Lower lobe of right lung (tissue), 2 donors: ENCODE measurements around the gene POLD3. TPM values are rescaled to one million over a fixed set of nuclear protein-coding genes. Genes with fewer than 3 reads are reported as not detected.
A peak's percentile ranks its signal among the peaks of the same experiment; 100 is the strongest.

Experiments used
- ATAC-seq, 2 donors: fragments of 200-7000 bp; cut with Tn5 transposase; one replicate each; pipeline ENCODE4 v1.9.1; 2020 to 2022; ENCODE audit warnings: mild to moderate bottlenecking in 2 of 2, moderate library complexity in 2 of 2
- DNase-seq: peaks from one replicate; pipeline ENCODE4 v3.0.0-alpha.2; 2020
- H3K27ac ChIP-seq: fragments of 200-600 bp; one replicate; pipeline ENCODE4 v1.8.0; 2022
- H3K27me3 ChIP-seq: fragments of 200-600 bp; one replicate; pipeline ENCODE4 v1.8.0; 2022; ENCODE audit warnings: low read depth
- H3K36me3 ChIP-seq: fragments of 200-600 bp; one replicate; pipeline ENCODE4 v1.8.0; 2022; ENCODE audit warnings: mild to moderate bottlenecking
- H3K4me1 ChIP-seq: fragments of 200-600 bp; one replicate; pipeline ENCODE4 v1.8.0; 2022
- H3K4me3 ChIP-seq: fragments of 200-600 bp; one replicate; pipeline ENCODE4 v1.8.0; 2022; ENCODE audit warnings: mild to moderate bottlenecking
- H3K9me3 ChIP-seq: fragments of 200-600 bp; one replicate; pipeline ENCODE4 v1.8.0; 2022
- CTCF ChIP-seq: fragments of 200-600 bp; IDR thresholded peaks from one replicate; pipeline ENCODE4 v1.8.0; 2022; ENCODE audit warnings: antibody characterized with exemption, mild to moderate bottlenecking
- intact Hi-C: fragments of 100-400 bp; cut with DNase I; formaldehyde crosslinking; loops from one replicate; pipeline ENCODE4 v1.11.0; 2022
- long read RNA-seq: library from polyadenylated mRNA; unstranded; transcript quantifications from one replicate; pipeline ENCODE4 v2.0.0, GENCODE V29; 2021
- total RNA-seq: library from RNA; stranded (reverse); fragmentation: NEBNext Ultra II Directional; extraction: Animal tissue kit (Norgen Biotek cat#: 25700); gene quantifications from one replicate; pipeline ENCODE4 v1.2.1, GENCODE V29; 2021
- donor health status: DM: no; HTN: yes; CAD: no; lungs with severe emphysema.

Gene POLD3
- total RNA-seq, result 18.5 TPM
- long read RNA-seq, transcript POLD3-201 (12 exons, 3,821 nt), result major isoform, 15 of 19 reads
- long read RNA-seq, partial matches to known transcripts, result 1 of 19 reads
- long read RNA-seq, other reads (novel, unspliced or antisense), result 1 of 19 reads

- no peaks in the 10 kb centered on the region for H3K9me3 ChIP-seq
- H3K4me1 ChIP-seq, result peaks cover 20% of the 10 kb centered on the region
- H3K36me3 ChIP-seq, result peaks cover 21% of the 10 kb centered on the region
- ATAC-seq (peak; percentile 99), DNase-seq (peak; percentile 96)
- no peaks in the 10 kb centered on the region for H3K27me3 ChIP-seq
- peak within 1 kb of the TSS; percentile 86 for H3K27ac ChIP-seq
- H3K4me3 ChIP-seq, result peak within 1 kb of the TSS; percentile 97
- no peak for TF ChIP-seq CTCF
- intact Hi-C loops, result no loop called here
These were observed at the start of gene POLD3 for GRCh38 chr11:74592441-74593362. TSS of gene POLD3 (plus strand) at chr11:74592582. CDS start at chr11:74592659, 77 bp downstream.

DNA sequence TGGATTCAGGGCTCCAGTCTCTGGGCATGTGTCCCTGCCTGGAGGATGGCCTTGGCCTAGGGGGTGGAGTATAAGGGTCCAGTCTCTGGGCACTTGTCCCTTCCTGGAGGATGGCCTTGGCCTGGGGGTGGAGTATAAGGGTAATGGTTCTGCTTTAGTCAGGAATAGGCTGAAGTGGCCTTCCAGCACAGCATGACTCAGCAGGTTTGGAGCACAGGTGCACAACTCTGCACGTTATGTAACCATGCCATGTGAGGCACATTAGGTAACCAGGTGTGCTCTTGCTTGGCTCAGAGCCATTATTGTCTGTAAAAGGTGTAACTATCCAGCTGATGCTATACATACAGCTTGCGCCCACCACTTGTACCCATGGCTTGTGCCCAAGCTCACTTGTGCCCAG is 48.4 kb upstream of the POLD3 start:
- DNase-seq (no peak), ATAC-seq (peak; percentile 61 to 72)
- no peaks in the 10 kb centered on the region for H3K9me3 ChIP-seq
- H3K27me3 ChIP-seq, result no peaks in the 10 kb centered on the region
- no peaks in the 10 kb centered on the region for H3K4me1 ChIP-seq
- no peak overlapping the region for H3K4me3 ChIP-seq
- H3K27ac ChIP-seq, result no peak overlapping the region
- intact Hi-C loops, result no loop called here
- TF ChIP-seq CTCF, result no peak
- H3K36me3 ChIP-seq, result no peaks in the 10 kb centered on the region

GRCh38 chr11:74546752-74547151 is 45.6 kb upstream of the POLD3 start:
- no peak for TF ChIP-seq CTCF
- Histone ChIP-seq H3K4me1 (no peaks in the 10 kb centered on the region), H3K36me3 (no peaks in the 10 kb centered on the region), H3K9me3 (no peaks in the 10 kb centered on the region), H3K4me3 (no peak overlapping the region), H3K27ac (no peak overlapping the region), H3K27me3 (no peaks in the 10 kb centered on the region)
- no peak for DNase-seq
- intact Hi-C loops, result no loop called here
- peak; percentile 75 to 79 for ATAC-seq

DNA sequence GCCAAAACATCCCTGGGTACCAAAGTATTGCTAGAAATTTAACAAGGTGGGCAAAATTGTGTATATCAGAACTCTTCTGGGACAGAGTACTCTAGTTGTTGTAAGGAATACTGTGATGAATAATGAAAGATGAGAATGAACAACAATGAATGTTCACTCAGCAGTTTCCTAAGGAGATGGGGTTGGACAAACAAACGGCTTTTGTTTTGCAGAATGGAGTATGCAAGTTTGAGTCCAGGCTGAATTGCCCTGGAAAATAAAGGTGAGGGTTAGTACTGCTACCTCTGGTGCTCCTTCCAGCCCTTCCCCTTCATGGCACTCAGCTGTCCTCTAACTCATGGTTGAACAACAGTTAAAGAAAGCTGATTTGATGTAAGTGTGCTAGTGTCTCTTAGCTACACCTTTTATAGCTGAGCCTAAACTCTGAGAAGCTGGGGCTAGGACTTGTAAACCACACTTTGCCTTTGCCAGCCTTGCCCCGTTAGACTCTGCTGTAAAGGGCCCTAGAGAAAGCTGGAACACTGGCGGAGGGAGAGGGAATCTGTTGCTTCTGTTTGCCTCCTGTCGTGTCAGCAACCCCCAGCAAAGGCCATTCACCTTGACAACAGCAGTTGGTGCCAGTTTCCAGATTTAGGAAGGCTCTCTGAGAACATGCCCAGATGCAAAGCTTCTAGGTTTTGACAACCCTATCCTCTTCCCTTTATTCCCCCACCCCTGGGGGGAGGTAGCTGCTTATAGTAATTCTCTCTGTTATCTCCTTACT is 41.2 kb upstream of the POLD3 start:
- no peaks in the 10 kb centered on the region for H3K9me3 ChIP-seq
- DNase-seq (no peak), ATAC-seq (no peak)
- intact Hi-C loops, result no loop called here
- H3K4me3 ChIP-seq, result no peak overlapping the region
- H3K36me3 ChIP-seq, result no peaks in the 10 kb centered on the region
- no peaks in the 10 kb centered on the region for H3K4me1 ChIP-seq
- no peak for TF ChIP-seq CTCF
- no peak overlapping the region for H3K27ac ChIP-seq
- no peaks in the 10 kb centered on the region for H3K27me3 ChIP-seq

- H3K4me1 ChIP-seq, result no peaks in the 10 kb centered on the region
- no peaks in the 10 kb centered on the region for H3K9me3 ChIP-seq
- H3K27ac ChIP-seq, result no peak overlapping the region
- no peaks in the 10 kb centered on the region for H3K36me3 ChIP-seq
- H3K4me3 ChIP-seq, result no peak overlapping the region
- intact Hi-C loops, result no loop called here
- DNase-seq (no peak), ATAC-seq (no peak)
- H3K27me3 ChIP-seq, result no peaks in the 10 kb centered on the region
- TF ChIP-seq CTCF, result no peak
These were observed 40.6 kb upstream of the POLD3 start for GRCh38 chr11:74551754-74552145.
